Measurements from ENCODE around the gene TLCD1.

TLCD1 gene

DNA sequence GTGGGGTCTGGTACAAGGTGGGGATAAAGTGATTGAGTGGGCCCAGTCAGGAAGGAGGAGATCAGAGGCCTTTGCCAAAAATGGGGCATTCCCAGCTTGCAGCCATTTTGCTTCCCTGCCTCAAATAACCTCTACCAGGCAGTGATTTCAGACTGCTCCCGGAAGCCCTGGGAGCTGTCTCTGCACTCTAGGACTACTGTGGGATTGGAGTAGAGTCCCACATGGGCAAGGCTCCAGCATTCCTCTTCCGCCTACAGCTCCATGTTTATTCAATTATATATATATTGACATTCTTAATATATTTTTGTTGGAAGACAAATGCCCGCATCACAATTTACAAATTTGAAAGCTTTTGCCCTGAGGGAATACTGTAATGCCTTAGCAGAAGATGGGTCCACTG, 50.5 kb downstream of the TLCD1 start:
- no peak for DNase-seq

Data from NCI-H1105 (cell line).